HG03103 (cell line): ENCODE results near the gene ACAA2.
"Not testable (repeated sequence)": the region's sequence is repeated elsewhere in the genome, so short reads cannot be mapped to it uniquely, and the experiment has no call there.

Source experiments
- ATAC-seq: cut with Tn5 transposase; IDR thresholded peaks from one replicate; pipeline ENCODE4 v1.9.1; 2021; ENCODE audit warnings: low read depth; ENCODE audit not compliant: unreplicated experiment

The ACAA2 gene

GRCh38 chr18:49814147-49814499, 790 bp upstream of the ACAA2 start:
- ATAC-seq = peak; percentile 6

GRCh38 chr18:49813069-49813318, 339 bp downstream of the ACAA2 start:
- peak; percentile 13 for ATAC-seq

- no peak for ATAC-seq
Observed at GRCh38 chr18:49812286-49813068, 856 bp downstream of the ACAA2 start.

- no peak for ATAC-seq
Observed at GRCh38 chr18:49811151-49811938, 2.0 kb downstream of the ACAA2 start.

GRCh38 chr18:49808553-49809191, 4.7 kb downstream of the ACAA2 start:
- ATAC-seq = not testable (repeated sequence)

- no peak for ATAC-seq
Observed at GRCh38 chr18:49804096-49804495, 9.2 kb downstream of the ACAA2 start.

GRCh38 chr18:49802623-49803022, 10.7 kb downstream of the ACAA2 start:
- ATAC-seq = no peak

- not testable (repeated sequence) for ATAC-seq
Observed at GRCh38 chr18:49800491-49800890, 12.8 kb downstream of the ACAA2 start.

- ATAC-seq = not testable (repeated sequence)
Observed at GRCh38 chr18:49799806-49800205, 13.5 kb downstream of the ACAA2 start.

GRCh38 chr18:49798001-49798400, 15.3 kb downstream of the ACAA2 start:
- no peak for ATAC-seq

GRCh38 chr18:49795612-49796552, 17.5 kb downstream of the ACAA2 start:
- ATAC-seq = no peak

GRCh38 chr18:49794743-49795142, 18.6 kb downstream of the ACAA2 start:
- no peak for ATAC-seq

- ATAC-seq = not testable (repeated sequence)
Observed at GRCh38 chr18:49789560-49790134, 23.7 kb downstream of the ACAA2 start.

- no peak for ATAC-seq
Observed at GRCh38 chr18:49788327-49788898, 24.9 kb downstream of the ACAA2 start.

GRCh38 chr18:49786019-49786720, 27.2 kb downstream of the ACAA2 start:
- no peak for ATAC-seq

GRCh38 chr18:49784427-49785185, 28.7 kb downstream of the ACAA2 start:
- ATAC-seq = no peak

GRCh38 chr18:49783631-49784030, 29.7 kb downstream of the ACAA2 start:
- ATAC-seq = not testable (repeated sequence)

- ATAC-seq = no peak
Observed at GRCh38 chr18:49778826-49779465, 34.4 kb downstream of the ACAA2 start.
